ENCODE results near the gene NRXN2.

Gene NRXN2

GRCh38 chr11:64654439-64654838, 68.6 kb downstream of the NRXN2 start:
- DNase-seq (ENCODE audit: low read depth in 2 of 3, low spot score in 1 of 3): no peak

- DNase-seq (ENCODE audit: low read depth in 2 of 3, low spot score in 1 of 3): no peak
Observed at GRCh38 chr11:64653388-64653973, 69.5 kb downstream of the NRXN2 start.

GRCh38 chr11:64652586-64653387, 70.2 kb downstream of the NRXN2 start:
- DNase-seq (ENCODE audit: low read depth in 2 of 3, low spot score in 1 of 3): peak; percentile 61 to 84 (median 66)

- DNase-seq (ENCODE audit: low read depth in 2 of 3, low spot score in 1 of 3): no peak
Observed at GRCh38 chr11:64650923-64651523, 72.0 kb downstream of the NRXN2 start.

GRCh38 chr11:64649291-64649697, 73.7 kb downstream of the NRXN2 start:
- no peak for DNase-seq (ENCODE audit: low read depth in 2 of 3, low spot score in 1 of 3)

- DNase-seq (ENCODE audit: low read depth in 2 of 3, low spot score in 1 of 3): no peak
Observed at GRCh38 chr11:64648551-64648950, 74.4 kb downstream of the NRXN2 start.

GRCh38 chr11:64647019-64647779, 75.8 kb downstream of the NRXN2 start:
- no peak for DNase-seq (ENCODE audit: low read depth in 2 of 3, low spot score in 1 of 3)

GRCh38 chr11:64644647-64645275, 78.2 kb downstream of the NRXN2 start:
- DNase-seq (ENCODE audit: low read depth in 2 of 3, low spot score in 1 of 3): no peak

- no peak for DNase-seq (ENCODE audit: low read depth in 2 of 3, low spot score in 1 of 3)
Observed at GRCh38 chr11:64643920-64644646, 78.9 kb downstream of the NRXN2 start.

- no peak for DNase-seq (ENCODE audit: low read depth in 2 of 3, low spot score in 1 of 3)
Observed at GRCh38 chr11:64643256-64643881, 79.6 kb downstream of the NRXN2 start.

- DNase-seq (ENCODE audit: low read depth in 2 of 3, low spot score in 1 of 3): no peak
Observed at GRCh38 chr11:64642871-64643255, 80.1 kb downstream of the NRXN2 start.

- no peak for DNase-seq (ENCODE audit: low read depth in 2 of 3, low spot score in 1 of 3)
Observed at GRCh38 chr11:64642418-64642735, 80.6 kb downstream of the NRXN2 start.

- DNase-seq (ENCODE audit: low read depth in 2 of 3, low spot score in 1 of 3): no peak
Observed at GRCh38 chr11:64641596-64642417, 81.2 kb downstream of the NRXN2 start.

GRCh38 chr11:64639885-64640284, 83.1 kb downstream of the NRXN2 start:
- no peak for DNase-seq (ENCODE audit: low read depth in 2 of 3, low spot score in 1 of 3)

- no peak for DNase-seq (ENCODE audit: low read depth in 2 of 3, low spot score in 1 of 3)
Observed at GRCh38 chr11:64638829-64639228, 84.2 kb downstream of the NRXN2 start.

GRCh38 chr11:64638018-64638665, 84.9 kb downstream of the NRXN2 start:
- DNase-seq (ENCODE audit: low read depth in 2 of 3, low spot score in 1 of 3): no peak

GRCh38 chr11:64637334-64638017, 85.5 kb downstream of the NRXN2 start:
- DNase-seq (ENCODE audit: low read depth in 2 of 3, low spot score in 1 of 3): no peak

GRCh38 chr11:64633555-64634159, 89.3 kb downstream of the NRXN2 start:
- DNase-seq (ENCODE audit: low read depth in 2 of 3, low spot score in 1 of 3): no peak

All from stimulated activated CD4-positive, alpha-beta T cell treated with anti-CD3 and anti-CD28 coated beads, Interleukin-12 subunit alpha, Interleukin-12 subunit beta, amount 100 ng/mL, for 48 hours (primary cell).